H9 (cell line): Measurements from ENCODE around the gene ATXN1L. TPM values are rescaled to one million over a fixed set of nuclear protein-coding genes. Genes with fewer than 3 reads are reported as not detected.

Source experiments
- DNase-seq: peaks from one replicate; pipeline ENCODE4 v3.0.0-alpha.2; 2017
- H2AFZ ChIP-seq: one replicate; pipeline ENCODE4 v1.6.1; 2013; ENCODE audit warnings: mild to moderate bottlenecking, low read length, control low read depth, moderate library complexity
- H2AK5ac ChIP-seq: 2 replicates; pipeline ENCODE4 v1.6.1; 2013; ENCODE audit warnings: low read length, control low read depth, mixed read lengths; ENCODE audit not compliant: insufficient read length
- H2BK120ac ChIP-seq: one replicate; pipeline ENCODE4 v1.6.1; 2013; ENCODE audit warnings: low read depth, mild to moderate bottlenecking, low read length, control low read depth, inconsistent platforms; ENCODE audit not compliant: poor library complexity, severe bottlenecking
- H2BK12ac ChIP-seq: 2 replicates; pipeline ENCODE4 v1.6.1; 2013; ENCODE audit warnings: low read length, control low read depth, mixed read lengths, low read depth; ENCODE audit not compliant: insufficient read length
- H2BK15ac ChIP-seq: 2 replicates; pipeline ENCODE4 v1.6.1; 2013; ENCODE audit warnings: low read depth, low read length, control low read depth
- H2BK20ac ChIP-seq: one replicate; pipeline ENCODE4 v1.6.1; 2013; ENCODE audit warnings: low read depth, mild to moderate bottlenecking, low read length, control low read depth, inconsistent platforms; ENCODE audit not compliant: poor library complexity, severe bottlenecking
- H2BK5ac ChIP-seq: 2 replicates; pipeline ENCODE4 v1.6.1; 2013; ENCODE audit warnings: low read length, control low read depth, mixed read lengths; ENCODE audit not compliant: insufficient read length
- H3K14ac ChIP-seq: 2 replicates; pipeline ENCODE4 v1.6.1; 2013; ENCODE audit warnings: low read length, control low read depth; ENCODE audit not compliant: insufficient read depth
- H3K18ac ChIP-seq: 2 replicates; pipeline ENCODE4 v1.6.1; 2013; ENCODE audit warnings: low read depth, mild to moderate bottlenecking, mixed read lengths, low read length, control low read depth; ENCODE audit not compliant: insufficient read length
- H3K23ac ChIP-seq: 2 replicates; pipeline ENCODE4 v1.6.1; 2013; ENCODE audit warnings: low read length, control low read depth, mixed read lengths, low read depth; ENCODE audit not compliant: insufficient read length
- H3K23me2 ChIP-seq: 2 replicates; pipeline ENCODE4 v1.6.1; 2013; ENCODE audit warnings: low read depth, mild to moderate bottlenecking, mixed read lengths, low read length, control low read depth; ENCODE audit not compliant: insufficient read length, poor library complexity, severe bottlenecking
- H3K27ac ChIP-seq: 2 replicates; pipeline ENCODE4 v1.5.1; 2013; ENCODE audit warnings: low read length, control low read depth, mixed read lengths, low read depth; ENCODE audit not compliant: insufficient read length
- H3K27me3 ChIP-seq: 2 replicates; pipeline ENCODE4 v1.6.1; 2013; ENCODE audit warnings: low read length, control low read depth, inconsistent platforms; ENCODE audit not compliant: insufficient read depth
- H3K4ac ChIP-seq: 2 replicates; pipeline ENCODE4 v1.6.1; 2013; ENCODE audit warnings: low read depth, mild to moderate bottlenecking, control low read depth, inconsistent platforms, low read length, moderate library complexity
- H3K4me1 ChIP-seq: 2 replicates; pipeline ENCODE4 v1.6.1; 2013; ENCODE audit warnings: low read length, control low read depth, inconsistent platforms; ENCODE audit not compliant: insufficient read depth
- H3K4me2 ChIP-seq: 2 replicates; pipeline ENCODE4 v1.6.1; 2013; ENCODE audit warnings: low read length, control low read depth, mixed read lengths; ENCODE audit not compliant: insufficient read length, insufficient read depth
- H3K56ac ChIP-seq: 2 replicates; pipeline ENCODE4 v1.6.1; 2013; ENCODE audit warnings: low read depth, mild to moderate bottlenecking, mixed read lengths, low read length, control low read depth; ENCODE audit not compliant: insufficient read length
- H3K79me1 ChIP-seq: 2 replicates; pipeline ENCODE4 v1.6.1; 2013; ENCODE audit warnings: low read depth, mild to moderate bottlenecking, moderate library complexity, low read length, control low read depth, inconsistent platforms; ENCODE audit not compliant: insufficient read depth, poor library complexity, severe bottlenecking
- H3K79me2 ChIP-seq: 2 replicates; pipeline ENCODE4 v1.6.1; 2013; ENCODE audit warnings: low read length, control low read depth, inconsistent platforms; ENCODE audit not compliant: insufficient read depth
- H3K9ac ChIP-seq: 2 replicates; pipeline ENCODE4 v1.6.1; 2013; ENCODE audit warnings: low read length, control low read depth, mixed read lengths; ENCODE audit not compliant: insufficient read length; ENCODE audit errors: extremely low read depth
- H3K9me3 ChIP-seq: one replicate; pipeline ENCODE4 v1.6.1; 2013; ENCODE audit warnings: low read depth, low read length, inconsistent platforms; ENCODE audit not compliant: control insufficient read depth
- H3T11ph ChIP-seq: one replicate; pipeline ENCODE4 v1.6.1; 2013; ENCODE audit warnings: mild to moderate bottlenecking, low read length, control low read depth, inconsistent platforms
- H4K20me1 ChIP-seq: one replicate; pipeline ENCODE4 v1.6.1; 2013; ENCODE audit not compliant: control insufficient read depth, insufficient read length, insufficient read depth
- H4K5ac ChIP-seq: 2 replicates; pipeline ENCODE4 v1.6.1; 2013; ENCODE audit warnings: low read depth, mild to moderate bottlenecking, mixed read lengths, low read length, control low read depth; ENCODE audit not compliant: insufficient read length
- H4K8ac ChIP-seq: replicated peaks from 2 replicates; pipeline ENCODE4 v1.6.1; 2013; ENCODE audit warnings: low read length, control low read depth, mixed read lengths, low read depth; ENCODE audit not compliant: insufficient read length
- H4K91ac ChIP-seq: 2 replicates; pipeline ENCODE4 v1.6.1; 2013; ENCODE audit warnings: low read depth, mild to moderate bottlenecking, moderate library complexity, mixed read lengths, low read length, control low read depth; ENCODE audit not compliant: insufficient read length
- H3K27ac Mint-ChIP-seq, 3 experiments: 2 replicates in 2 of 3; 3 replicates in 1 of 3; pipeline ENCODE4 v1.8.0; 2020 to 2021; ENCODE audit warnings: mixed read lengths in 3 of 3, mild to moderate bottlenecking in 1 of 3, moderate library complexity in 1 of 3
- H3K27me3 Mint-ChIP-seq: 2 replicates; pipeline ENCODE4 v1.8.0; 2021; ENCODE audit warnings: low read depth, mild to moderate bottlenecking, moderate library complexity, mixed read lengths
- H3K36me3 Mint-ChIP-seq, 3 experiments: 2 replicates in 2 of 3; 3 replicates in 1 of 3; pipeline ENCODE4 v1.8.0; 2020 to 2021; ENCODE audit warnings: low read depth in 3 of 3, mixed read lengths in 3 of 3; ENCODE audit not compliant: insufficient read depth in 1 of 3
- H3K4me1 Mint-ChIP-seq, 2 experiments: 2 replicates each; pipeline ENCODE4 v1.8.0; 2020; ENCODE audit warnings: mixed read lengths in 2 of 2
- H3K4me3 Mint-ChIP-seq, 2 experiments: 2 replicates in 1 of 2; 3 replicates in 1 of 2; pipeline ENCODE4 v1.8.0; 2020 to 2021; ENCODE audit warnings: mild to moderate bottlenecking in 2 of 2, mixed read lengths in 2 of 2, moderate library complexity in 1 of 2
- H3K9me3 Mint-ChIP-seq, 2 experiments: 2 replicates in 1 of 2; 3 replicates in 1 of 2; pipeline ENCODE4 v1.8.0; 2020; ENCODE audit warnings: mild to moderate bottlenecking in 2 of 2, mixed read lengths in 2 of 2, moderate library complexity in 1 of 2
- CTCF ChIP-seq: fragments of 200-600 bp; sonication (generic); conservative IDR thresholded peaks from 3 replicates; pipeline ENCODE4 v1.8.0; 2021; ENCODE audit warnings: antibody characterized with exemption, mild to moderate bottlenecking
- WGBS: extraction: QIAGEN DNeasy Blood & Tissue Kit; methylation state at CpG from one replicate; pipeline ENCODE4 v1.1.7; 2013; ENCODE audit warnings: missing lambda C conversion rate, low lambda C conversion rate, mixed read lengths; ENCODE audit not compliant: insufficient read length; ENCODE audit errors: extremely low coverage; 5-methylcytosine and 5-hydroxymethylcytosine counted together
- total RNA-seq: library from RNA; stranded (reverse); gene quantifications from 2 replicates; pipeline ENCODE4 v1.2.1, GENCODE V29; 2021

Gene ATXN1L
- total RNA-seq, 1 experiment from 2014 or later = 30.3 TPM

GRCh38 chr16:71834291-71834690 is 11.5 kb upstream of the ATXN1L start:
- Mint-ChIP-seq H3K27ac (no peak overlapping the region), H3K4me1 (no peaks in the 10 kb centered on the region), H3K27me3 (peaks cover 3% of the 10 kb centered on the region), H3K36me3 (no peaks in the 10 kb centered on the region), H3K9me3 (no peaks in the 10 kb centered on the region), H3K4me3 (no peak overlapping the region)
- H3K9me3 ChIP-seq = no peaks in the 10 kb centered on the region
- H4K5ac ChIP-seq = no peak overlapping the region
- no peak overlapping the region for H3K9ac ChIP-seq
- no peak overlapping the region for H2BK12ac ChIP-seq
- no peak overlapping the region for H2BK15ac ChIP-seq
- H3K23ac ChIP-seq = no peak overlapping the region
- no peak overlapping the region for H3K14ac ChIP-seq
- H2BK5ac ChIP-seq = no peak overlapping the region
- TF ChIP-seq CTCF = no peak
- DNase-seq = no peak
- no peak overlapping the region for H3T11ph ChIP-seq
- H3K27ac ChIP-seq = no peak overlapping the region
- no peak overlapping the region for H4K8ac ChIP-seq
- H2BK20ac ChIP-seq = no peak overlapping the region
- H3K18ac ChIP-seq = no peak overlapping the region
- H3K79me1 ChIP-seq = no peaks in the 10 kb centered on the region
- no peak overlapping the region for H3K4me2 ChIP-seq
- H3K4me1 ChIP-seq = no peaks in the 10 kb centered on the region
- H2BK120ac ChIP-seq = no peak overlapping the region
- H3K27me3 ChIP-seq = no peaks in the 10 kb centered on the region
- no peak overlapping the region for H3K4ac ChIP-seq
- H3K79me2 ChIP-seq = no peaks in the 10 kb centered on the region
- H2AFZ ChIP-seq = no peak overlapping the region
- WGBS = no CpG with 5 or more reads among the region's 3 CpGs
- H2AK5ac ChIP-seq = no peak overlapping the region
- H3K56ac ChIP-seq = no peak overlapping the region
- no peaks in the 10 kb centered on the region for H4K20me1 ChIP-seq
- no peak overlapping the region for H4K91ac ChIP-seq
- H3K23me2 ChIP-seq = no peaks in the 10 kb centered on the region
